GM19099 (cell line): ENCODE data around the gene ITIH4.

ENCODE experiments used
- POLR2A ChIP-seq: IDR thresholded peaks from 3 replicates; pipeline ENCODE4 v1.6.1; 2011; ENCODE audit warnings: low read depth; ENCODE audit not compliant: insufficient read length; ENCODE audit errors: extremely low read depth

ITIH4 gene

GRCh38 chr3:52830535-52831258, at the start of gene ITIH4:
Gene ITIH4 (minus strand): TSS chr3:52830672. CDS start chr3:52830642, 30 bp downstream.
- no peak for TF ChIP-seq POLR2A

- no peak for TF ChIP-seq POLR2A
Measured at GRCh38 chr3:52880047-52880446, 49.6 kb upstream of the ITIH4 start.

- TF ChIP-seq POLR2A = no peak
Measured at GRCh38 chr3:52879581-52879980, 49.1 kb upstream of the ITIH4 start.

GRCh38 chr3:52879090-52879489, 48.6 kb upstream of the ITIH4 start:
- TF ChIP-seq POLR2A = no peak

GRCh38 chr3:52877085-52877484, 46.6 kb upstream of the ITIH4 start:
- no peak for TF ChIP-seq POLR2A

GRCh38 chr3:52874864-52875587, 44.6 kb upstream of the ITIH4 start:
- TF ChIP-seq POLR2A = no peak

- no peak for TF ChIP-seq POLR2A
Measured at GRCh38 chr3:52874160-52874701, 43.8 kb upstream of the ITIH4 start.

- no peak for TF ChIP-seq POLR2A
Measured at GRCh38 chr3:52873433-52874159, 43.1 kb upstream of the ITIH4 start.

- no peak for TF ChIP-seq POLR2A
Measured at GRCh38 chr3:52872245-52872644, 41.8 kb upstream of the ITIH4 start.

- TF ChIP-seq POLR2A = no peak
Measured at GRCh38 chr3:52871761-52872160, 41.3 kb upstream of the ITIH4 start.

GRCh38 chr3:52870471-52870870, 40.0 kb upstream of the ITIH4 start:
- no peak for TF ChIP-seq POLR2A

GRCh38 chr3:52866427-52866826, 36.0 kb upstream of the ITIH4 start:
- no peak for TF ChIP-seq POLR2A

GRCh38 chr3:52865994-52866393, 35.5 kb upstream of the ITIH4 start:
- TF ChIP-seq POLR2A = no peak

GRCh38 chr3:52860424-52860768, 29.9 kb upstream of the ITIH4 start:
- no peak for TF ChIP-seq POLR2A

- TF ChIP-seq POLR2A = no peak
Measured at GRCh38 chr3:52859686-52860423, 29.4 kb upstream of the ITIH4 start.

- no peak for TF ChIP-seq POLR2A
Measured at GRCh38 chr3:52857864-52858263, 27.4 kb upstream of the ITIH4 start.

GRCh38 chr3:52857133-52857532, 26.7 kb upstream of the ITIH4 start:
- TF ChIP-seq POLR2A = no peak
